Adrenal gland (tissue), 12 donors: ENCODE measurements around the gene C16orf87. TPM values are rescaled to one million over a fixed set of nuclear protein-coding genes. Genes with fewer than 3 reads are reported as not detected.
A peak's percentile ranks its signal among the peaks of the same experiment; 100 is the strongest.

Source experiments
- DNase-seq, 7 donors: peaks; one replicate each; pipeline ENCODE4 v3.0.0-alpha.2; 2019 to 2020
- H3K27ac ChIP-seq, 5 donors: fragments of 200-600 bp; sonication (generic) in 4 of 5; 1 replicate in 3 of 5; 2 replicates in 2 of 5; pipeline versions ENCODE4 v1.5.1 to v1.8.0; 2016 to 2020; ENCODE audit warnings: mild to moderate bottlenecking in 1 of 5
- H3K27me3 ChIP-seq: fragments of 200-600 bp; 2 replicates; pipeline ENCODE4 v1.8.0; 2021
- H3K36me3 ChIP-seq, 2 donors: fragments of 200-600 bp; replicated peaks in 1 of 2; 1 replicate in 1 of 2; 2 replicates in 1 of 2; pipeline versions ENCODE4 v1.5.1 to v1.8.0; 2018 to 2022
- H3K4me1 ChIP-seq, 2 donors: fragments of 200-600 bp; replicated peaks in 1 of 2; 1 replicate in 1 of 2; 2 replicates in 1 of 2; pipeline versions ENCODE4 v1.5.1 to v1.8.0; 2018 to 2021
- H3K4me3 ChIP-seq, 4 donors: fragments of 200-600 bp; sonication (generic) in 3 of 4; one replicate each; pipeline ENCODE4 v1.5.1; 2016 to 2018
- H3K9me3 ChIP-seq, 3 donors: fragments of 200-600 bp; sonication (generic) in 1 of 3; replicated peaks in 1 of 3; 1 replicate in 2 of 3; 2 replicates in 1 of 3; pipeline versions ENCODE4 v1.5.1 to v1.8.0; 2016 to 2021
- POLR2A ChIP-seq, 2 donors: fragments of 450-650 bp; IDR thresholded peaks; one replicate each; pipeline ENCODE4 v1.6.1; 2017; ENCODE audit warnings: antibody characterized with exemption in 2 of 2, mild to moderate bottlenecking in 2 of 2, moderate library complexity in 1 of 2
- WGBS, 4 donors: extraction: QIAGEN DNeasy Blood & Tissue Kit in 2 of 4; methylation state at CpG; one replicate each; pipeline versions ENCODE4 v1.1.5 to v1.1.7; 2013 to 2017; 5-methylcytosine and 5-hydroxymethylcytosine counted together
- intact Hi-C, 2 donors: fragments of 100-400 bp; cut with DNase I; formaldehyde crosslinking; loops; one replicate each; pipeline versions ENCODE4 v1.14.1 to v1.15.0; 2022 to 2023
- polyA plus RNA-seq, 3 donors: library from polyadenylated mRNA; stranded (reverse); fragments of 200-250 nt in 2 of 3; fragments of 350-450 nt in 1 of 3; fragmentation: Illumina TruSeq in 1 of 3; extraction: RNeasy Lipid Tissue Mini Kit (QIAGEN cat#74804) in 1 of 3; gene quantifications; one replicate each; pipeline ENCODE4 v1.2.3, GENCODE V29; 2013 to 2014
- total RNA-seq, 9 donors: library from RNA; depleted of rRNA in 4 of 9; stranded (reverse); fragments of >200 nt in 4 of 9; fragments of 120-200 nt in 1 of 9; fragmentation: NEBNext Ultra II Directional in 1 of 9; extraction: Animal tissue kit (Norgen Biotek cat#: 25700) in 1 of 9; gene quantifications; one replicate each; pipeline versions ENCODE4 v1.1.0 to v1.2.4, GENCODE V29; 2013 to 2023
- TF ChIP-seq, protein P1 (sequence below), 6 experiments: fragments of 450-650 bp in 4 of 6; fragments of 200-600 bp in 2 of 6; sonication (generic) in 1 of 6; IDR thresholded peaks; 1 replicate in 5 of 6; 2 replicates in 1 of 6; pipeline versions ENCODE4 v1.5.1 to v1.8.0; 2016 to 2021; ENCODE audit warnings: antibody characterized with exemption in 6 of 6, mild to moderate bottlenecking in 2 of 6, moderate library complexity in 1 of 6
- donor health status: healthy with polysubstance abuse.
- donor health status: Bipolar disorder and iron deficiency.
- donor health status: DM: yes; HTN: yes; CAD: no.
- donor health status: DM: no; HTN: no; CAD: no.
- donor health status: DM: no; HTN: no; CAD: no.
- donor health status: DM: yes; HTN: yes; CAD: no.

The C16orf87 gene
- total and polyA plus RNA-seq, 12 donors = 2.3 to 26.0 (median 7.8) TPM

- Histone ChIP-seq H3K9me3 (no peaks in the 10 kb centered on the region), H3K36me3 (no peaks in the 10 kb centered on the region), H3K4me3 (no peak overlapping the region), H3K27ac (no peak overlapping the region), H3K4me1 (no peaks in the 10 kb centered on the region), H3K27me3 (no peaks in the 10 kb centered on the region)
- 63 to 69% (median 67%) methylated on average over 8 to 12 of the region's 12 CpGs for WGBS, 4 donors
- TF ChIP-seq, protein P1, sequence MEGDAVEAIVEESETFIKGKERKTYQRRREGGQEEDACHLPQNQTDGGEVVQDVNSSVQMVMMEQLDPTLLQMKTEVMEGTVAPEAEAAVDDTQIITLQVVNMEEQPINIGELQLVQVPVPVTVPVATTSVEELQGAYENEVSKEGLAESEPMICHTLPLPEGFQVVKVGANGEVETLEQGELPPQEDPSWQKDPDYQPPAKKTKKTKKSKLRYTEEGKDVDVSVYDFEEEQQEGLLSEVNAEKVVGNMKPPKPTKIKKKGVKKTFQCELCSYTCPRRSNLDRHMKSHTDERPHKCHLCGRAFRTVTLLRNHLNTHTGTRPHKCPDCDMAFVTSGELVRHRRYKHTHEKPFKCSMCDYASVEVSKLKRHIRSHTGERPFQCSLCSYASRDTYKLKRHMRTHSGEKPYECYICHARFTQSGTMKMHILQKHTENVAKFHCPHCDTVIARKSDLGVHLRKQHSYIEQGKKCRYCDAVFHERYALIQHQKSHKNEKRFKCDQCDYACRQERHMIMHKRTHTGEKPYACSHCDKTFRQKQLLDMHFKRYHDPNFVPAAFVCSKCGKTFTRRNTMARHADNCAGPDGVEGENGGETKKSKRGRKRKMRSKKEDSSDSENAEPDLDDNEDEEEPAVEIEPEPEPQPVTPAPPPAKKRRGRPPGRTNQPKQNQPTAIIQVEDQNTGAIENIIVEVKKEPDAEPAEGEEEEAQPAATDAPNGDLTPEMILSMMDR (IDR thresholded peaks at IDR 0.05) = no peak
- no peak for TF ChIP-seq POLR2A (IDR thresholded peaks at IDR 0.05)
- intact Hi-C loops = no loop called here
- DNase-seq = peak in 1 of 7 donors; percentile 70
Measured at GRCh38 chr16:46763147-46763546, 67.8 kb downstream of the C16orf87 start.

- H3K27me3 ChIP-seq = no peaks in the 10 kb centered on the region
- intact Hi-C loops = no loop called here
- no peak for DNase-seq
- H3K9me3 ChIP-seq = no peaks in the 10 kb centered on the region
- no peaks in the 10 kb centered on the region for H3K36me3 ChIP-seq
- 78 to 87% (median 79%) methylated on average over 3 of the region's 3 CpGs for WGBS, 4 donors
- H3K4me1 ChIP-seq = no peaks in the 10 kb centered on the region
- H3K4me3 ChIP-seq = no peak overlapping the region
- H3K27ac ChIP-seq = no peak overlapping the region
- TF ChIP-seq, protein P1 (IDR thresholded peaks at IDR 0.05) = no peak
- no peak for TF ChIP-seq POLR2A (IDR thresholded peaks at IDR 0.05)
Measured at GRCh38 chr16:46762583-46762982, 68.4 kb downstream of the C16orf87 start.

DNA sequence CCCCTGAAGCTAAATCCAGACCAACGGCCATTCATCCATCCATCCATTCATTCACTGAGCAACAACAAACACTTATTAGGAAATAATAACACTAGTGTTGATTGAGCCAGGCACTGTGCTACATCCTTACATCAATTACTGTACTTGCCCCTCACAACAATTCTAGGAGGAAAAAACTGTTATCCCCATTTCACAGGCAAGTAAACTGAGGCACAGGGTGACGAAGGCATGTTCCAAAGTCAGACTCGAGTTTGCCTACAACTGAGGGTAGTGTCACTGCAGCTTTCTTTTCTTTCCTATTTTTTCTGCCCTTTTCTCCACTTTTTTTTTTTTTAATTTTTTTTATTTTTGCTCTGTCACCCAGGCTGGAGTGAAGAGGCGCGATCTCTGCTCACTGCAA lies 71.7 kb downstream of the C16orf87 start:
- no peak for DNase-seq
- intact Hi-C loops = no loop called here
- Histone ChIP-seq H3K4me1 (no peaks in the 10 kb centered on the region), H3K36me3 (no peaks in the 10 kb centered on the region), H3K9me3 (no peaks in the 10 kb centered on the region), H3K4me3 (no peak overlapping the region), H3K27me3 (no peaks in the 10 kb centered on the region), H3K27ac (no peak overlapping the region)
- TF ChIP-seq, protein P1 (IDR thresholded peaks at IDR 0.05) = no peak
- no peak for TF ChIP-seq POLR2A (IDR thresholded peaks at IDR 0.05)
- 82 to 87% (median 84%) methylated on average over 5 of the region's 5 CpGs for WGBS, 4 donors

GRCh38 chr16:46757339-46758050 lies 73.5 kb downstream of the C16orf87 start:
- intact Hi-C loops = no loop called here
- H3K27ac ChIP-seq = no peak overlapping the region
- H3K4me3 ChIP-seq = no peak overlapping the region
- H3K4me1 ChIP-seq = no peaks in the 10 kb centered on the region
- H3K36me3 ChIP-seq = no peaks in the 10 kb centered on the region
- DNase-seq = peak in 1 of 7 donors; percentile 56
- TF ChIP-seq POLR2A (IDR thresholded peaks at IDR 0.05) = no peak
- TF ChIP-seq, protein P1 (IDR thresholded peaks at IDR 0.05) = no peak
- WGBS, 4 donors = 43 to 61% (median 48%) methylated on average over 17 to 21 of the region's 21 CpGs
- H3K9me3 ChIP-seq = no peaks in the 10 kb centered on the region
- H3K27me3 ChIP-seq = no peaks in the 10 kb centered on the region
